Kidney epithelial cell (primary cell): ENCODE measurements around the gene URB2. TPM values are rescaled to one million over a fixed set of nuclear protein-coding genes. Genes with fewer than 3 reads are reported as not detected.
"Not testable (repeated sequence)": the region's sequence is repeated elsewhere in the genome, so short reads cannot be mapped to it uniquely, and the experiment has no call there.

ENCODE experiments used
- DNase-seq: peaks from one replicate; pipeline ENCODE4 v3.0.0-alpha.2; 2010; ENCODE audit warnings: low read depth
- H3K27me3 ChIP-seq: 2 replicates; pipeline ENCODE4 v1.6.0; 2011; ENCODE audit warnings: low read length; ENCODE audit not compliant: control insufficient read depth, insufficient read depth
- H3K36me3 ChIP-seq: 2 replicates; pipeline ENCODE4 v1.5.1; 2011; ENCODE audit warnings: low read length; ENCODE audit not compliant: control insufficient read depth, insufficient read depth
- H3K4me3 ChIP-seq: 2 replicates; pipeline ENCODE4 v1.5.1; 2011; ENCODE audit warnings: low read depth, mild to moderate bottlenecking, control low read depth, low read length
- CTCF ChIP-seq: IDR thresholded peaks from 2 replicates; pipeline ENCODE4 v1.5.1; 2011; ENCODE audit warnings: mild to moderate bottlenecking, moderate library complexity, low read length, control low read depth, inconsistent platforms; ENCODE audit not compliant: insufficient read depth, poor library complexity, severe bottlenecking
- total RNA-seq: library from RNA; depleted of rRNA; stranded (reverse); fragments of >200 nt; gene quantifications from 2 replicates; pipeline ENCODE4 v1.2.3, GENCODE V29; 2015

URB2 gene
- total RNA-seq, 1 donor from 2014 or later, result 13.5 TPM

- Histone ChIP-seq H3K27me3 (no peaks in the 10 kb centered on the region), H3K4me3 (no peak overlapping the region), H3K36me3 (no peaks in the 10 kb centered on the region)
- TF ChIP-seq CTCF, result no peak
- DNase-seq, result no peak
Observed at GRCh38 chr1:229619614-229620013, 6.4 kb upstream of the URB2 start.

- no peak for DNase-seq
- no peak for TF ChIP-seq CTCF
- Histone ChIP-seq H3K36me3 (no peaks in the 10 kb centered on the region), H3K4me3 (no peak overlapping the region), H3K27me3 (no peaks in the 10 kb centered on the region)
Observed at GRCh38 chr1:229620876-229621275, 5.2 kb upstream of the URB2 start.

GRCh38 chr1:229621663-229622062 lies 4.4 kb upstream of the URB2 start:
- Histone ChIP-seq H3K36me3 (no peaks in the 10 kb centered on the region), H3K4me3 (no peak overlapping the region), H3K27me3 (no peaks in the 10 kb centered on the region)
- TF ChIP-seq CTCF, result no peak
- DNase-seq, result no peak

- not testable (repeated sequence) for H3K36me3 ChIP-seq, DNase-seq, H3K27me3 ChIP-seq, H3K4me3 ChIP-seq
Observed at GRCh38 chr1:229622641-229623120, 3.4 kb upstream of the URB2 start.

GRCh38 chr1:229623225-229623624 lies 2.8 kb upstream of the URB2 start:
- no peak overlapping the region for H3K4me3 ChIP-seq
- no peak for TF ChIP-seq CTCF
- no peaks in the 10 kb centered on the region for H3K36me3 ChIP-seq
- DNase-seq, result no peak
- no peaks in the 10 kb centered on the region for H3K27me3 ChIP-seq

- Histone ChIP-seq H3K27me3 (no peaks in the 10 kb centered on the region), H3K36me3 (no peaks in the 10 kb centered on the region), H3K4me3 (no peak overlapping the region)
- no peak for DNase-seq
- no peak for TF ChIP-seq CTCF
Observed at GRCh38 chr1:229623838-229624237, 2.2 kb upstream of the URB2 start.
